KG1 (cell line): Measurements from ENCODE around the gene NPW.
A peak's percentile ranks its signal among the peaks of the same experiment; 100 is the strongest.

Source experiments
- DNase-seq: peaks from one replicate; lab custom pipeline; 2025; lab: John Stamatoyannopoulos, UW

NPW gene

DNA sequence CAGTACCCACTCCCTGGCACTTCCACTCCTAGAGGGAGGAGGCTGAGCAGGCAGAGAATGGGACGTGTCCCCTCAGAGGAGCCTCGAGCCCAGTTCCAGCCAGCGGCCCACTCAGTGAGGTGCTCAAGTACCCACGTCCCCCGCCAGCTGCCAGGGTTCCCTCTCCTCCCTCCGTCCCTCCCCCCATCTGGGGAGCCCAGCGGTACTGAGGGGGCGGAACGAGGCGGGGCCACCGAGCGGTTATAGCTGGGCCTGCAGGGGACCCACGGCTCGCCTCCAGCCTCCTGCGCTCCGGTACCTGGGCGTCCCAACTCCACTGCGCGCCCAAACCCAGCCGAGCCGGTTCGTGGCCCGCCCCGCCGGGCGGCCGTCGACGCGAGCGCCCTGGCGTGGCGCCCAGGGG, at the start of gene NPW:
TSS of gene NPW (plus strand) at position 268 of the 403 bp plus-strand sequence.
- DNase-seq = no peak

DNA sequence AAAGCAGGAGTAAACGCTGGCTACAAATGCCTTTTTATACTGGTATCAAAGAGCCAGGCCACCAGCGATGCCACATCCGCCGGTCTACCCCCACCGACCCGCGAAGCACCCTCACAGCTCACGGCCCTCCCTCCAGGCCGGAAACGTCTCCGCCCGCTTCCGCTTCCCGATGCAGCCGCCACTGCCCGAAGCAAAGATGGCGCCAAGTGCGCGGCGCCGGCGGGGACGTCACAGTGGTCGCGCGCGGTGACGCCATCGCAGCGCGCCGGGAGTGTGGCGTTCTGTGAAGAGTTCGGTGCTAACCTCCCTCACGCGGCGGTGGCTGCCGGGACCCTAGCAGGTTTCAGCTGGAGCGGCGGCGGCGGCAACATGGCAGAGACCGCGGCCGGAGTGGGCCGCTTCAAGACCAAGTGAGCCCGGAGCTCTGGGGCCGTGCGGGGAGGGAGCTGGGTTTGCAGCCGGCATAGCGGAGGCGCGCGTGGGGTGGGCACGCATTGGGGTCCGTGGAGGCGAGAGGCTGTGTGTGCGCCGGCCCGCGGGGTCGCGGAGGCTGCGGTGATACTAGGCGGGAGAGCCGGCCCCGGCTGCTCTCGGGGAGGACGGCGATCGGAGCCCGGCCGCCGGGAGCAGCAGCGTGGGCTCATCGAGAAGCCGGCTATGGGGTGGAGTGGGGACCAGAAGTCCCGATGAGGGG, 47.6 kb upstream of the NPW start, which contains the start of gene TBL3:
TSS of gene TBL3 (plus strand) at position 258 of the 694 bp plus-strand sequence. CDS start at position 370, 112 bp downstream.
- peak; percentile 86 for DNase-seq

DNA sequence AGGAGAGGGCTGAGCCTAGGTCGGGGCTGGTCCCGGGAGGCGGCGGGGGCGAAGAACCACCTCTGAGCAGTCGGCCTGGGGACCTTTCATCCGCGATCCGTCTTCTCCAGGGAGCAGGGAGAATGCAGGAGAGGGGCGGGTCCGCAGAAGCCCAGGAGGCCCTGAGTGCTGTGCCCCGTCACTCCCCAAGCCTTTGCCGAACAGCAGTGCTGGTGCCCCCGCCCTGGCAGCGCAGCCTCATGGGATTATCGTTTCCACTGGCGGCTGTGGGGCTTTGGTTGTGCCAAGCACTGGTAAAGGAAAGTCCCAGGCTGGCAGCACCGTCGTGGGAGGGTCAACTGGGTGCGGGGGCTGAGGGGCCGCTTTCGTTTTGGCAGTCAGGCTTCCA, 47.1 kb upstream of the NPW start:
- DNase-seq = no peak

DNA sequence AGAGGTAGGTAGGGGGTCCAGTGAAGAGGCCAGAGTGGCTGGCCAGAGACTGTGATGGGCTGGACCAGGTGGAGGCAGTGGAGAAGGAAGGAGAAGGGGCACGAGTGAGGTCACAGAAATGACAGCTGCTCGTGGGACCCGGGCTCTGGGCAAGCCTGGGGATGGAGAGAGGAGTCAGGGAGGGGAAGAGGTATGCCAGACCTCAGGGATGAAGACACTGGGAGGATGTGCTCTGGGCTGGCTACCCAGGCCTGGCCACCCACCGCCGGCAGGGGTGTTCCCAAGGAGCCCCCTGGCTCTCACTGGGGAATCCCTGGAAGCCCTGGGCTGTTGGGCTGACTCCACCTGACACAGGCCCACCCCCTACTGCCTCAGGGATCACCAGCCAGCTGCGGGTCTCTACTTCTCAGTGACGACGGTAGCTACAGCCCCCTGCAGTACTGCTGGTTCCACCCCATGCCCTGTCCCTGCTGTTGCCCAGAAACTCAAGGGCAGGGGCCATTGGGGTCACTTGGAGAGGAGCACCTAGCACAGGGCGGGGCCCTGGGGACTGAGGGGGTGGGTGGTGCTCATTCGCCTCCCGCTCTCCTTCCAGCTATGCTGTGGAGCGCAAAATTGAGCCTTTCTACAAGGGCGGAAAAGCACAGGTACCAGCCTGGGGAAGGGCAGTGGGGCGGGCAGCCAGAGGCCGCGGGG, 46.0 kb upstream of the NPW start:
- DNase-seq = no peak

DNA sequence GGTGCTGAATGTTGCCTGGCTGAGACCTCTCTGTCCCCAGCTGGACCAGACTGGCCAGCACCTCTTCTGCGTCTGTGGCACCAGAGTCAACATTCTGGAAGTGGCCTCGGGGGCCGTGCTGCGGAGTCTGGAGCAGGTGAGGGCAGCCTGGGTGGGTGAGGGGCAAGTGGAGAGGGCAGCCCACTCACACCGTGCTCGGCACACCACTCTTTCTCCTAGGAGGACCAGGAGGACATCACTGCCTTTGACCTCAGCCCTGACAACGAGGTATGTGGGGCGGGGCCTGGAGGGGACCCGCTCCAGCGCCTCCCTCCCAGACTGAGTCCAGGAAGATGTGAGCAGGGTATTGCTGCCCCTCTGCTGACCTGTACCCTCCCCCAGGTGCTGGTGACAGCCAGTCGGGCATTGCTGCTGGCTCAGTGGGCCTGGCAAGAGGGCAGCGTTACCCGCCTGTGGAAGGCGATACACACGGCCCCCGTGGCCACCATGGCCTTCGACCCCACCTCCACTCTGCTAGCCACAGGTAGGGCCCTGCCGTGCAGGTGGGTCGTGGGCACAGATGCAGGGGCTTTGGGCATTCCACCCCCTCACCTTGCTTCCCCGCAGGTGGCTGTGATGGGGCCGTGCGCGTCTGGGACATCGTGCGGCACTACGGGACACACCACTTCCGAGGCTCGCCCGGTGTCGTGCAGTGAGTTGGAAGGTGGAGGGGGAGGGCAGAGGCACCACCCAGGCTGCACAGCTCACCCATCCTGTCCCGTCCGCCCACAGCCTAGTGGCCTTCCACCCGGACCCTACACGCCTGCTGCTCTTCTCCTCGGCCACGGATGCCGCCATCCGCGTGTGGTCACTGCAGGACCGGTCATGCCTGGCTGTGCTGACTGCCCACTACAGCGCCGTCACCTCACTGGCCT, 45.2 kb upstream of the NPW start:
- DNase-seq = no peak

DNA sequence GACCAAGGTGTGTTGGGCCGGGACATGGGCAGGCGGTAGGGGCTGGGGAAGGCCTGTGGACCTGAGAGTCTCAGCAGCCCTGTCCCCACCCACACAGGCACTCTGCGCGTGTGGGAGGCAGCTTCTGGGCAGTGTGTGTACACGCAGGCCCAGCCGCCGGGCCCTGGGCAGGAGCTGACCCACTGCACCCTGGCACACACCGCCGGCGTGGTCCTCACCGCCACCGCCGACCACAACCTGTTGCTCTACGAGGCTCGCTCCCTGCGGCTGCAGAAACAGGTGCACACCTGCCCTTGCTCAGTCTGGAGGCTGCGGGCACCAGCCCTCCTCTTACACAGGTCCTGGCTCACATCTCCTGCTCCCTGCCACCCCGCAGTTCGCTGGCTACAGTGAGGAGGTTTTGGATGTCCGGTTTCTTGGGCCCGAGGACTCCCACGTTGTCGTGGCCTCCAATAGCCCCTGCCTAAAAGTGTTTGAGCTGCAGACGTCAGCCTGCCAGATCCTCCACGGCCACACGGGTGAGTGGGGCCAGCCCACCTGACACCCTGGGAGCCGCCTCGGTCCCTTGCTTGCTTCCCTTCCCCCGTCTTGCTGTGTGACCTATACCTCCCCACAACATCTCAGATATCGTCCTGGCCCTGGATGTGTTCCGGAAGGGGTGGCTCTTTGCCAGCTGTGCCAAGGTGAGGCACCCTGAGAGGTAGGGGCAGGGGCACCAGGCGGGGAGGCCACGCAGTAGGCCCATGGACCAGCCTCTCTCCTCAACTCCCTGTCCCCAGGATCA, 44.0 kb upstream of the NPW start:
- DNase-seq = no peak

DNA sequence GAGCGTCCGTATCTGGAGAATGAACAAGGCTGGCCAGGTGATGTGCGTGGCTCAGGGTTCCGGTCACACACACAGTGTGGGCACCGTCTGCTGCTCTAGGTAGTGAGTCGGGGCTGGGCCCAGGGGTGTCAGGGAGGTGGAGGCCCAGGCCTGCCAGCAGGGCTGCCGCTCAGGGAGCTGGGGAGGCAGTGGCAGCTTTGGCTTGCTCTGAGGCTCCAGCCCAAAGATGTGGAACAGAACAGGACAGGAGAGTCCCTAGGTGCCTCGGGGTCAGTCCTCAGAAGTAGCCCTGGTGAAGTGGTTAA, 43.4 kb upstream of the NPW start:
- DNase-seq = no peak

DNA sequence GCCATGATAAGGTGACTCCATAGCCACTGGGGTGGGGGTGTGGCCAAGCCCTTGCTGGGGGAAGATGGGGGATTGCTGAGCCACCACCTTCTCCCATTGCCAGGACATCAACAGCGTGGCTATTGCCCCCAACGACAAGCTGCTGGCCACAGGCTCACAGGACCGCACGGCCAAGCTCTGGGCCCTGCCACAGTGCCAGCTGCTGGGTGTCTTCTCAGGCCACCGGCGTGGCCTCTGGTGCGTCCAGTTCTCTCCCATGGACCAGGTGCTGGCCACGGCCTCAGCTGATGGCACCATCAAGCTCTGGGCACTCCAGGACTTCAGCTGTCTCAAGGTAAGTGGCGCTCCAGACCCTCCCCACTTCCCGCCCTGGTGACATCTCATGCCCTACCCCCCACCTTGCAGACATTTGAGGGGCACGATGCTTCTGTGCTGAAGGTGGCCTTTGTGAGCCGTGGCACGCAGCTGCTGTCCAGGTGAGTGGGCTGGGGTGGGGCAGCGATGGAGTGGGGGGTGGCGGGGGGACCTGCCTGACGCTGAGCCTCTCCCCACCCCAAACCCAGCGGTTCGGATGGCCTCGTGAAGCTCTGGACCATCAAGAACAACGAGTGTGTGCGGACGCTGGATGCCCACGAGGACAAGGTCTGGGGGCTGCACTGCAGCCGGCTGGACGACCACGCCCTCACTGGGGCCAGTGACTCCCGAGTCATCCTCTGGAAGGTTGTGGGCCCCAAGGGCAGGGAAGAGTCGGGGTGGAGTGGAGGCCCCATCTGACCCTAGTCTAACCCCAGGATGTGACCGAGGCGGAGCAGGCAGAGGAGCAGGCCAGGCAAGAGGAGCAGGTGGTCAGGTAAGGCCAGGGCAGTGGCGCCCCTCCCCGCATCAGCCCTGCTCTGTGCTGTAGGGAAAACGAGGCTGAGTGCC, 42.4 kb upstream of the NPW start:
- DNase-seq = no peak

DNA sequence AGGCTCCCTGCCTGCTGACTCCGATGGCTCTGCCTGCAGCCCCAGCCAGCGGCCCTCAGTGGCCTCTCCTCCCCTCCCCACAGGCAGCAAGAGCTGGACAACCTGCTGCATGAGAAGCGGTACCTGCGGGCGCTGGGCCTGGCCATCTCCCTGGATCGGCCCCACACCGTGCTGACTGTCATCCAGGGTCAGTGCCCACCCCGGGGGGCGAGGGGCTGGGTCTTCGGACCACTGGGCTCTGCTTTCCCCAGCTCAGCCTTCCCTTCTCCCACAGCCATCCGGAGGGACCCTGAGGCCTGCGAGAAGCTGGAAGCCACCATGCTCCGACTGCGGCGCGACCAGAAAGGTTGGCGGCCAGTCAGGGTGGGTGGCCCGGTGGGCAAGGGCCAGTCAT, 41.7 kb upstream of the NPW start:
- no peak for DNase-seq

DNA sequence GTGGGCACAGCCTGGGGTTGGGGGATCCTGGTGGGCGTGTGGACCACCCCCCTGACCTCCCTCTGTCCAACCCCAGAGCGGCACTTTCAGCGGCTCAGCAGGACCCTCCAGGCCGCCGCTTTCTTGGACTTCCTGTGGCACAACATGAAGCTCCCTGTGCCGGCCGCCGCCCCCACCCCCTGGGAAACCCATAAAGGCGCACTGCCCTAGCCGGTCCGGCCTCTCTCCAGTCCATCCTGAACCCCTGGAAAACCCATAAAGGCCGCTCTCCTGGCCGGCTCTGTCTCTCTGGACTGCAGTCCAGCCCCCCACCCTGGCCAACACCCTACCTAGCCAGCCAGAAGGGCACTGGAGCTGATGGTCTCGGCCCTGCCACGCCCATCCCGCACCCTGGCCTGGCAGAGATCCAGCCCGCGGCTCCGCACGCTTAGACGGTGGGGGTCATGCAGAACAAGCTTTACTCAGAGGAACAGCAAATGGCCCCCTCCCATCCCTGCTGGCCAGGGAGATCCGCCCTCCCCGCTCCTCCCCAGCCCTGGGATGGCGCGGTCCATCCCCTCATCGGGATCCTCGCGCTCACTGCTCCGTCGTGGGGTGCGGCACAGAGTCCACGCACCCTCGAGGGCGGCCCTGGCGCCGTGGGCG, 41.0 kb upstream of the NPW start:
- no peak for DNase-seq

DNA sequence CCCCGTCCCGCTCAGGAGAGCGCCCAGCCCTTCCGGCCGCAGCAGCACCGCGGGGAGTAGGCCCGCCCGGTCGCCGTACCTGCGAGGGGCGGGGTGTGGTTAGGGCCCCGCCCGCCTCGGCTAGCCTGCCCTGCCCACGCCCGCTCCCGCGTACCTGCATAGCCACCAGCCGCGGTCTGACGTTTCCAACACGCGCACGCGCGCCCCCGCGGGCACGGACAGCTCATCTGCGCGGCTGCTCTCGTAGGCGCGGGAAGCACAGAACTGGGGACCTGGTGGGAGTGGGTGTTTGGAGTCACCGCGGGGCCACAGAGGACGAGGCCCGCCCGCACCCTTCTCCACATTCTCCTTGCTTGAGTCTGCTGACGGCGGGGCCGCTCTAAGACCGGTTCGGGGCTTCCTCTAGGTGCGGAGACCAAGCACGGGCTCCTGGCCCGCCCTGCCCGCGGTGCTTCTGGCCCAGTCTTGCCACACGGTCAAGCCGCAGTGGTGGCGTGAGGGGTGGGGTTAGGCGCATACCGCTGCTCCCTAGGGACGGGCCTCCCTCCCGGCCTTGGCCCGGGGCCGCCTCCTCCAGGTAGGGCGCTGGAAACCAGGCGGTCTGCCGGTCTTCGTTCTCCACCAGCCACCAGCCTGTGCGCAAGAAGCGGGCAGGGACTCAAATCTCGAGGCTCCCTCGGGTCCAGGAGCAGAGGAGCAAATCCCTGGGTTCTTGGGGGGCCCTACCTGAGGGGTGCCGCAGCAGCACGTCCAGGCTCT, 40.1 kb upstream of the NPW start:
- no peak for DNase-seq

DNA sequence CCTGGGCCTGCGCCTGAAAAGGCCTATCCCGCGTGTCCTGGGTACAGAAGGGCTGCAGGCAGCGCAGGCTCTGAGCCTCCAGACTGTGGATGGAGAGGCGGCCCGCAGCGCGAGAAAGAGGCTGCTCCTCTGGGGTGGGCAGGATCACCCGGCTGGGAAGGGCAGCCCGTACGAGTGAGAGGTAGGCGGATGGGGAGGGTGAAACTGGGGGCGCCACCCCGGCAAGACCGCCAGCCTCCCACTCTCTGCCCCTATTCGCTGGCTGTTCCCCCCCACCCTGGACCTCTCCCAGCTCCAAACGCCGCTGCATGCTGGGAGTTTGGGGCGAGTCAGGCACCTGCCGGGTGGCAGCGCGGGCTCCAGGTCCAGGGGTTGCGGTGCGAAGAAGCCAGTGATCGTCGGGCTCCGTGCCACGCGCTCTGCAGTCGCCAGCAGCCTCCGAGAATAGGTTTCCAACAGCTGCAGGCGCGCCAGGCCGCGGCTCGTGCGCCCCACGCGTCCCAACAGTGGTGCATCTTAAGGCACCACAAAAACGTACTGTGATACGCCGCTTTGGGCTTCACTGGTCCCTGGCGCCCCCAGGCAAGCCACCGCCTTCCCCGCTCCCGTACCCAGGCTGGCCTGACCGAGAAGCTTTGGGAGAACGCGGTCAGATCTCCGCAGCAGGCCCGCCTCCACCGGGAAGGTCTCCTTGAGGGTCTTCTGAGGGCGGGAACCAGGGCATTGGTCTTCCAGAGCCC, 39.4 kb upstream of the NPW start:
- no peak for DNase-seq

DNA sequence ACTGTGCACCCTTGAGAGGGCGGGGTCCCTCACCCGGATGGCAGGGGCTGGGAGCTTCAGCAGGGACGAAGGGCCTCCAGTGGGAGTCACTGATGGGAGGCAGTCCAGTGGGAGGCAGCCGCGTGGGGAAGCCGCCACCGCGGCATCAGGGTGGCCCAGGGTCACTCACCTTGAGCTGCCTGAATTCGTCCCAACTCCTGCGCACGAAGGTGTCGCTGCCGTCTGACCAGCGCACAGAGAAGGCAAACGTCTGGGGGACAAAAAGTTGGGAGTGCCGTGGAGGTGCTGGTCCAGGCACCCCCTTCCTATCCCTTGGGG, 38.9 kb upstream of the NPW start:
- no peak for DNase-seq

DNA sequence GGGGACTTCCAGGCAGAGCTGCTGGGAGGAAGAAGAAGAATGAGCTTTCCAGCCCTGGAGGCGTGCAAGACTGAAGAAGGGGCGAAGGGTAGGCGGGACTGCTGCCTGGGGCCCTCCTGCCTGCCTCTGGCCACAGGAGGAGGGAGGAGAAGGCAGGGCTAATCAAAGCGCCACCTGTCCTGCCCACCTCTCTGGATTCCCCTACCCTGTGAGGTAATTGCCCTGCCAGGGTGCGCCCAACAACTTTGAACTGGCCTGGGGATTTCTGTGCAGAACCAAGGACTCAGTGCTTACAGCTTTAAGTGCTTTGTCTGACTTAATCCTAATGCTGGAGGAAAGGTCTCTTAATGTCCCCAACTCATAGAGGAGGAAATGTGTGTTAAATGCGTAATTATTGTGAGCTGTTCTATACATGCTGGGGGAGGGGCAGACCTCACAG, 38.2 kb upstream of the NPW start, which contains the start of gene NOXO1:
TSS of gene NOXO1 (minus strand) at position 72 of the 439 bp plus-strand sequence. CDS start 290 bp downstream, outside the sequence.
- DNase-seq = no peak

DNA sequence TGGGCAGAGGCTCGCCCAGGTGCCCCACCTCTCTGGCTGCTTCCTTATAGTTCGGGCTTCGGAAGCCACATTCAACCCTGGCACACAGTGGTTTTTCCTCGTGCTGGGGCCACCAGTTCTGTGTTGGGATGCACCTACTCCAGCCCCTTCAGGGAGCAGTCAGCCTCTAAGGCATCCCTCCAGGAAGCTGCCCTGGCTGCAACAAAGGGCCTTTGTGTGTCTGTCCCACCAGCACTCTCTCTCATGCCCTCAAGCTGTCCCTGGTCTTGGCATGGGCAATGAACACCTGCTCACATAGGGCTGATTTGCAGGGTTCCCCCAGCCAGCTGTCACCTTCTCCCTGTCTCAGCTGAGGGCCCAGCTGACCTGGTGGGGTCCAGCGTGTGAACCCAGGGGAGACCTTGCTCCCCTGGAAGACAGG, 37.6 kb upstream of the NPW start:
- no peak for DNase-seq

DNA sequence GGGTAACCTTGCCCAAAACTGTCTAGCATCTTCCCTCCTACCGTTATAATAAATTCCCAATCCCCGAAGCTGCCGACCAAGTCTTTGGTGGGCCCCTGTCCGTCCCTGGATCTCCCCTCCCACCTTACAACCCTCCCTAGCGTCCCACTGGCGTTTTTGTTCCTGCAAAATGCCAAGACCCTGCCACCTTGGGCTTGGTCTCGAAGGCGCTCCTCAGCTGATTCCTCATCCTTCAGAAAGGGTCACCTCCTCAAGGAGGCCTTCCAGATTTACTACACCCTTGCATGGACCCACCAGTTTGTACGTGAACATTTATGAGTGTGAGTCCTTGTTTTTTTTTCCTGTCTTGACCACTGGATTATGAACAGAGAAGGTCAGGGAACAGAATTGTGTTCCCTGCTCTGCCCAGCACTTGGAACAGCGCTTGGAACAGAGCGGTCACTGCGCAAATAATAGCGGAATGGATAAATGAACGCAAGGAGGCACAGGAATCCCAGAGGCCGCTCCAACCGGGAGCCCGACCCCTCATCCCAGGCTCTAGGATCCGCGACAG, 36.5 kb upstream of the NPW start:
- DNase-seq = no peak

DNA sequence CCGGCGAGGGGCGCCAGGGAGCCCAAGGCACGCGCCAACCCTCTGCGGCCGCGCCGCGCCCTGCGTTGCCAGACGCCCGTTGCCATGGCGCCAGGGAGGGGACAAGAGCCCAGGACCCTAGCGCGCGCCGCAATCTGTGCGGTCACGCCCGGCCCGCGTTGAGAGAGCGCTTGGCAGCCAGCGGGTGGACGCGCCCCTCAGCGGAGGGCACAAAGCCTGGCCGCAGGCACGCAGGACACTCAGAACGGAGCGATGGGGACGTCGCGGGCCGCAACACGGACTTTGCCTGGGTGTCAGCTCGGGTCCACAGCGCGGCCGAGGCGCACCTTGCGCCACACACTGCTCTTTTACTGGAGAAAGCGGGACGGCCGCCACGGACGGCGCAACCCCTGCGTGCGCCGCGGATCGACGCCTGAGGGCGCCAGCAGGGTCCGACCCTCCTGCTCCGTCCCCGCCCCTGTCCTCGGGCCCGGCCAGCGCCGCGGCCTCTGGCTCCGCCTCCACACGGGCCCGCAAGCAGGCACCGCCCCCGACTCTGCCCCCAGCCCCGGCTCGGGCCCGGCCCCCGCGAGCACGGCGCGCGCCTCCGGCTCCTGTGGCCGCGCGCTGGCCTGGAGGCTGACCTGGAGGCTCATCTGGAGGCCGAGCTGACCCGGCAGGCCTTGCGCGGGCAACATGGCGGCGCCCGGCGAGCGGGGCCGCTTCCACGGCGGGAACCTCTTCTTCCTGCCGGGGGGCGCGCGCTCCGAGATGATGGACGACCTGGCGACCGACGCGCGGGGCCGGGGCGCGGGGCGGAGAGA, 35.8 kb upstream of the NPW start, which contains the start of gene GFER:
TSS of gene GFER (plus strand) at position 650 of the 803 bp plus-strand sequence. CDS start at position 676, 26 bp downstream.
- DNase-seq = peak; percentile 74
